GM12875 (cell line): ENCODE data around the gene MTERF4.

ENCODE experiments used
- H3K4me3 ChIP-seq: one replicate; pipeline ENCODE4 v1.5.1; 2011; ENCODE audit warnings: low read depth, low read length, control low read depth
- TF ChIP-seq, protein P1 (sequence below): IDR thresholded peaks from 2 replicates; pipeline ENCODE4 v1.5.1; 2011; ENCODE audit warnings: low read depth, mild to moderate bottlenecking, control low read depth, inconsistent platforms, low read length, moderate library complexity, borderline replicate concordance; ENCODE audit not compliant: insufficient read depth

Gene MTERF4

GRCh38 chr2:241102239-241102803 is at the start of gene MTERF4:
Gene MTERF4, minus strand, starts transcription at chr2:241102287. Its CDS starts 14 bp downstream, at chr2:241102273.
- peak within 1 kb of the TSS; percentile 86 for H3K4me3 ChIP-seq
- TF ChIP-seq, protein P1, sequence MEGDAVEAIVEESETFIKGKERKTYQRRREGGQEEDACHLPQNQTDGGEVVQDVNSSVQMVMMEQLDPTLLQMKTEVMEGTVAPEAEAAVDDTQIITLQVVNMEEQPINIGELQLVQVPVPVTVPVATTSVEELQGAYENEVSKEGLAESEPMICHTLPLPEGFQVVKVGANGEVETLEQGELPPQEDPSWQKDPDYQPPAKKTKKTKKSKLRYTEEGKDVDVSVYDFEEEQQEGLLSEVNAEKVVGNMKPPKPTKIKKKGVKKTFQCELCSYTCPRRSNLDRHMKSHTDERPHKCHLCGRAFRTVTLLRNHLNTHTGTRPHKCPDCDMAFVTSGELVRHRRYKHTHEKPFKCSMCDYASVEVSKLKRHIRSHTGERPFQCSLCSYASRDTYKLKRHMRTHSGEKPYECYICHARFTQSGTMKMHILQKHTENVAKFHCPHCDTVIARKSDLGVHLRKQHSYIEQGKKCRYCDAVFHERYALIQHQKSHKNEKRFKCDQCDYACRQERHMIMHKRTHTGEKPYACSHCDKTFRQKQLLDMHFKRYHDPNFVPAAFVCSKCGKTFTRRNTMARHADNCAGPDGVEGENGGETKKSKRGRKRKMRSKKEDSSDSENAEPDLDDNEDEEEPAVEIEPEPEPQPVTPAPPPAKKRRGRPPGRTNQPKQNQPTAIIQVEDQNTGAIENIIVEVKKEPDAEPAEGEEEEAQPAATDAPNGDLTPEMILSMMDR = no peak

DNA sequence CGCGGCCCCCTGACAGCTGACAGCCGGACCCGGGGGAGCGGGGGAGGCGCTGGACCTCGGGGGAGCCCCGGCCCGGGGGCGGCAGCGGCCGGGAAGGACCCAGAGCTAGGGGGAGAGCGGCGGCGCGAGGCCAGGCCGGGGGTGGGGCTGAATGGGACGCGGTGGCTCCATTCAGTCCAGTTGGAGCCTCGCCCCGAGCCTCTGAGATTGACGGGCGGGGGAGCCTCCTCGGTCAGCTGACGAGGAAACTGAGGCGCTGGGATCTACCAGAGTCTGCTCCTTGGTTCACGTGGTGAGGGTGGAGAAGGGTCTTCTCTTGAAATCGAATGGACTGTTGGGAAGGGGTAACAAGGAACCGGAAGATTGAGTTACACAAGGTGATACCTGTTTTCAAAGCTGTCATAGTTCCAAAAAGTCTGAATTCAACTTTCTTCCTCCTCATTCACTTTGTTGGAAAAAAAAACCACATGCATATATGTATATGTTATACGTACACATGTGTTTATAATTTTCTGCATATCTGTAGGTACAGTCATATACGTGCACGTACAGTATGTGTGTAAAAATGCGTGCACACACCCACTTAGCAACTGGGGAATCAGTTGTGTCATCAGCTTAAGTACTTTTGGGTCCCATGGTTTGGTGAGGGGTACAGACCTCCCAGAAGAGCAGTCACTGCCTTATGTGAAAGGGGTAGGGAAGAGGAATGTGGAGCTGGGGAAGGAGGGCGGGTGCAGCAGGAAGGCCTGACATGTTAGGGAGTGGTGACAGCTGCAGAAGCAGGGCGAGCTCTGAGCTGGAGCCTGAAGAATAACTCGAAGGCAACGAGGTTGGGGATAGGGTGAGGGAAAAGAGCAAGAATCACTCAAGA is 48.8 kb upstream of the MTERF4 start:
- TF ChIP-seq, protein P1 = no peak
- peak overlapping the region; percentile 68 for H3K4me3 ChIP-seq

- peak within 1 kb of the TSS; percentile 68 for H3K4me3 ChIP-seq
- TF ChIP-seq, protein P1 = peak; percentile 48; the same call in 1 of the 2 replicates
These were observed 48.0 kb upstream of the MTERF4 start, which contains the start of gene PPP1R7 for GRCh38 chr2:241149925-241150659. Gene PPP1R7, plus strand, starts transcription at chr2:241150467. Its CDS starts 29 bp downstream, at chr2:241150496.

- peak overlapping the region; percentile 68 for H3K4me3 ChIP-seq
- TF ChIP-seq, protein P1 = no peak
These were observed 47.5 kb upstream of the MTERF4 start for GRCh38 chr2:241149675-241149924.

DNA sequence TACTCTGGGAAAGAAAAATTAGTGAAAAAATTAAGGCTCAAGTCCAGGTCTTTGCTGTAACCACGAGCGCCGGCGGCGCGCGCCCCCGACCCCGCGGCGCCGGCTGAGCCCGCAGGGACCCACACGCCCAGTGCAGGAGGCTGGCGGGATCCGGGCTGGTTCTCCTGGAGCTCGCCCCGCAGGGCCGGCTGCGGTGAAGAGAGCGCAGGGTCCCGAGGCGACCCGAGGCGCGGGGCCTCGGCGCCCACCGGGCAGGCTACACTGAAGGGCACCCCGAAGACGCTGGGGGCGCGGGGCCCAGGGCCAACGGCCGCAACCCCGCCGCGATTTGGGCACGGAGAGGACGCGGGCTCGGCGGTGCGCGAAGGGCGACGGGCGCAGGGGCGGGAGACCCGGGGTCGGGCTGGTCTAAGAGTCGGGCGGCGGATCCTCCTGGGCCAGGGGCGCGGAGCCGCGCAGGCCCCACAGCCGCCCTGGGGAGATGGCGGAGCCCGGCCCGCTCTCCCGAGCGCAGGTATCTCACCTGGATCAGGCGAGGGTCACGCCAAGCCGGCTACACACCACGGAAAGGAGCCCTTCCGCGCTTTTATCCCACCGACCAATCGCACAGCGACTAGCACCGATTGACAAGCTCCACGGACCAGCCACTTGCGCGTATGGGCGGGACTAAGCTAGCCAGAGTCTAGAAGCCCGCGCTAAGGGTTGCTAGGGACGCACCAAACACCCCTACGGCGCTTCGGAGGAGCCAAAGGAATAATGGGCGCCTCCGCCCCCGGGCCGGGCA is 47.0 kb upstream of the MTERF4 start, which contains the start of gene PASK:
Gene PASK, minus strand, starts transcription at position 582 of the 784 bp plus-strand sequence. CDS start 6,440 bp downstream, outside the sequence.
- H3K4me3 ChIP-seq = peak within 1 kb of the TSS; percentile 68
- TF ChIP-seq, protein P1 = no peak

- H3K4me3 ChIP-seq = peak overlapping the region; percentile 68
- TF ChIP-seq, protein P1 = no peak
These were observed 46.2 kb upstream of the MTERF4 start for GRCh38 chr2:241148239-241148638.
